Uterus (tissue), 2 donors: ENCODE measurements around the gene EFNA4.
A peak's percentile ranks its signal among the peaks of the same experiment; 100 is the strongest.

Experiments
- CTCF ChIP-seq, 4 experiments: fragments of 200-600 bp in 2 of 4; fragments of 450-650 bp in 2 of 4; sonication (generic) in 2 of 4; IDR thresholded peaks; one replicate each; pipeline ENCODE4 v1.5.1; 2016 to 2019; ENCODE audit warnings: antibody characterized with exemption in 4 of 4, mild to moderate bottlenecking in 2 of 4, moderate library complexity in 1 of 4
- POLR2A ChIP-seq, 2 donors: fragments of 450-650 bp; IDR thresholded peaks; one replicate each; pipeline ENCODE4 v1.6.1; 2016; ENCODE audit warnings: antibody characterized with exemption in 2 of 2, mild to moderate bottlenecking in 1 of 2, moderate library complexity in 1 of 2

GRCh38 chr1:155052439-155053395, 10.8 kb upstream of the EFNA4 start:
- TF ChIP-seq CTCF (IDR thresholded peaks at IDR 0.05) (peak in 1 of 4 experiments; percentile 41), POLR2A (IDR thresholded peaks at IDR 0.05) (no peak)
